Anterior cingulate cortex (tissue), 58 donors: ENCODE data around the gene RAPGEF3.
A peak's percentile ranks its signal among the peaks of the same experiment; 100 is the strongest.

Experiments used
- DNase-seq, 58 donors: peaks; one replicate each; lab custom pipeline; 2025; lab: John Stamatoyannopoulos, UW

Gene RAPGEF3

GRCh38 chr12:47758834-47759690 is at the start of gene RAPGEF3:
RAPGEF3 (minus strand) TSS chr12:47758880; CDS start chr12:47758556, 324 bp downstream.
- peak; percentile 64 to 99 (median 92) for DNase-seq

- DNase-seq = peak in 18 of 58 donors; percentile 12 to 61 (median 35)
Measured at GRCh38 chr12:47808050-47808449, 49.4 kb upstream of the RAPGEF3 start.

- no peak for DNase-seq
Measured at GRCh38 chr12:47807338-47807737, 48.7 kb upstream of the RAPGEF3 start.

- no peak for DNase-seq
Measured at GRCh38 chr12:47805417-47805816, 46.7 kb upstream of the RAPGEF3 start.

- DNase-seq = no peak
Measured at GRCh38 chr12:47804171-47804570, 45.5 kb upstream of the RAPGEF3 start.

- no peak for DNase-seq
Measured at GRCh38 chr12:47803191-47803875, 44.7 kb upstream of the RAPGEF3 start.

GRCh38 chr12:47802312-47802711 is 43.6 kb upstream of the RAPGEF3 start:
- no peak for DNase-seq

- no peak for DNase-seq
Measured at GRCh38 chr12:47801904-47802246, 43.2 kb upstream of the RAPGEF3 start.

- peak in 3 of 58 donors; percentile 13 to 30 (median 25) for DNase-seq
Measured at GRCh38 chr12:47801170-47801903, 42.7 kb upstream of the RAPGEF3 start.

GRCh38 chr12:47800582-47800981 is 41.9 kb upstream of the RAPGEF3 start:
- DNase-seq = no peak

- DNase-seq = peak in 41 of 58 donors; percentile 12 to 83 (median 65)
Measured at GRCh38 chr12:47799357-47799955, 40.8 kb upstream of the RAPGEF3 start.

- no peak for DNase-seq
Measured at GRCh38 chr12:47798382-47798948, 39.8 kb upstream of the RAPGEF3 start.

- DNase-seq = peak in 15 of 58 donors; percentile 16 to 55 (median 29)
Measured at GRCh38 chr12:47797441-47797840, 38.8 kb upstream of the RAPGEF3 start.

- no peak for DNase-seq
Measured at GRCh38 chr12:47795814-47796411, 37.2 kb upstream of the RAPGEF3 start.

- DNase-seq = no peak
Measured at GRCh38 chr12:47795121-47795813, 36.6 kb upstream of the RAPGEF3 start.

GRCh38 chr12:47794679-47795078 is 36.0 kb upstream of the RAPGEF3 start:
- DNase-seq = no peak

GRCh38 chr12:47793015-47793681 is 34.5 kb upstream of the RAPGEF3 start:
- no peak for DNase-seq

- no peak for DNase-seq
Measured at GRCh38 chr12:47791874-47792273, 33.2 kb upstream of the RAPGEF3 start.

- no peak for DNase-seq
Measured at GRCh38 chr12:47791351-47791746, 32.7 kb upstream of the RAPGEF3 start.
